ENCODE measurements around the gene GPR155. TPM values are rescaled to one million over a fixed set of nuclear protein-coding genes. Genes with fewer than 3 reads are reported as not detected.

Gene GPR155
- total and polyA plus RNA-seq, 7 experiments from 2014 or later: 5.2 to 25.0 (median 16.4) TPM

DNA sequence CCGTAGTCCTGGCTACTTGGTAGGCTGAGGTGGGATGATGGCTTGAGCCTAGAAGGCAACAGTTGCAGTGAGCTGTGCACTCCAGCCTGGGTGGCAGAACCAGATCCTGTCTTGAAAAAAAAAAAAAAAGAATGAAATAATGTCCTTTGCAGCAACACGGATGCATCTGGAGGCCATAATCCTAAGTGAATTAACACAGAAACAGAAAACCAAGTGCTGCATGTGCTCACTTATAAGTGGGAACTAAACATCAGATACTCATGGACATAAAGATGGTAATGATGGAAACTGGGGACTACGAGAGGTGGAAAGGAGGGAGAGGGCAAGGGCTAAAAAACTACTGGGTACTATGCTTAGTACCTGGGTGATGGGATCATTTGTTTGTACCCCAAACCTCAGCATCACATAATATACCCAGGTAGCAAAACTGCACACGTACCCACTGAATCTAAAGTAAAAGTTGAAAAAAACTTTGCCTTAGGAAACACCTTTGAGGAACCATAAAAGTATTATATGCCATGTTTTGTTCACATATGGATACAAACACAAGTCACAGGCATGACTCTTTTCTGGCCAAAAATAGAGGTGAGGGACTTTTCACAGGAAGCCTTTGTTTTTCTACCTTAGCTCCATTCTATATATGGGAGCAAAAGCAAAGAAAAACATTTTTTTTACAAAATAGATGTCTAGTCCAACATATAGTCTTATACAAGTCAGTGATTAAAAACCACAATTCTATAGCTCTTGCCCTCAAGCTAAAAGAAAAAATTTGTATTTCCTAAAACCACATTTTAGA lies 36.6 kb downstream of the GPR155 start:
- no peaks in the 10 kb centered on the region for H3K27me3 ChIP-seq (ENCODE audit: control insufficient read depth in 2 of 2, insufficient read depth in 2 of 2, low read length in 2 of 2)
- DNase-seq: peak in 4 of 9 donors; percentile 7 to 19 (median 10)
- H3K4me3 ChIP-seq (ENCODE audit: low read length): no peak overlapping the region
- no peak overlapping the region for H3K27ac ChIP-seq (ENCODE audit: low read depth, low read length)
- intact Hi-C loops (cut with micrococcal nuclease): no loop called here
- CTCF ChIA-PET: interaction anchor here (0.7 to 1.2 kb wide), 3 partner anchors 9 to 247 kb away, joined by 3 read pairs; no protein-coding TSS in a partner anchor
- Mint-ChIP-seq H3K4me3 (peak overlapping the region in 6 of 10 donors; percentile 5 to 70 (median 38)), H3K27me3 (no peaks in the 10 kb centered on the region), H3K27ac (peak overlapping the region; percentile 19 to 87 (median 54)), H3K9me3 (peaks cover 0 to 3% (median 0%) of the 10 kb centered on the region in 11 donors), H3K36me3 (peaks cover 9 to 42% (median 34%) of the 10 kb centered on the region in 5 donors), H3K4me1 (peaks cover 5 to 27% (median 13%) of the 10 kb centered on the region in 7 donors)
- ATAC-seq: peak; percentile 60
- POLR2A ChIA-PET: interaction anchor here (0.6 to 1.0 kb wide), 2 partner anchors 54 to 328 kb away, joined by 3 to 4 read pairs; partner anchors contain the start of gene SCRN3
- peaks cover 0 to 5% of the 10 kb centered on the region in 2 donors for H3K4me1 ChIP-seq (ENCODE audit: control insufficient read depth in 2 of 2, insufficient read depth in 2 of 2, low read length in 2 of 2)
- peaks cover 0 to 34% (median 4%) of the 10 kb centered on the region in 3 experiments for H3K36me3 ChIP-seq (ENCODE audit: control insufficient read depth in 2 of 3, insufficient read depth in 3 of 3, low read length in 3 of 3)
- no peaks in the 10 kb centered on the region for H3K9me3 ChIP-seq (ENCODE audit: control insufficient read depth in 2 of 3, low read length in 3 of 3)

DNA sequence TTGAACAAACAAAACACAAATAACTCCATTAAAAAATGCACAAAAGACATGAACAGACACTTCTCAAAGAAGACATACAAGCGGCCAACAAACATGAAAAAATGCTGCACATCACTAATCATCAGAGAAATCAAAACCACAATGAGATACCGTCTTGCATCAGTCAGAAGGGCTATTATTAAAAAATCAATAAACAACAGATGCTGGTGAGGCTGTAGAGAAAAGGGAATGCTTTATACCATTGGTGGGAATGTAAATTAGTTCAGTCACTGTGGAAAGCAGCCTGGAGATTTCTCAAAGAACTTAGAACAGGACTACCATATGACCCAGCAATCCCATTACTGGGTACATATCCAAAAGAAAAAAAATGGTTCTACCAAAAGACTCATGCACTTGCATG lies 37.8 kb downstream of the GPR155 start:
- POLR2A ChIA-PET: no interaction called here
- intact Hi-C loops (cut with micrococcal nuclease): no loop called here
- H3K4me3 Mint-ChIP-seq: peak overlapping the region in 1 of 10 donors; percentile 15

GRCh38 chr2:174446531-174446930 lies 40.3 kb downstream of the GPR155 start:
- no peaks in the 10 kb centered on the region for H3K27me3 ChIP-seq (ENCODE audit: control insufficient read depth in 2 of 2, insufficient read depth in 2 of 2, low read length in 2 of 2)
- Mint-ChIP-seq H3K4me1 (peaks cover 5 to 23% (median 13%) of the 10 kb centered on the region in 7 donors), H3K9me3 (peaks cover 0 to 3% (median 0%) of the 10 kb centered on the region in 11 donors), H3K36me3 (peaks cover 8 to 41% (median 30%) of the 10 kb centered on the region in 5 donors), H3K4me3 (no peak overlapping the region), H3K27me3 (no peaks in the 10 kb centered on the region), H3K27ac (no peak overlapping the region)
- no peak for DNase-seq
- ATAC-seq: no peak
- H3K4me1 ChIP-seq (ENCODE audit: control insufficient read depth in 2 of 2, insufficient read depth in 2 of 2, low read length in 2 of 2): peaks cover 0 to 5% of the 10 kb centered on the region in 2 donors
- H3K36me3 ChIP-seq (ENCODE audit: control insufficient read depth in 2 of 3, insufficient read depth in 3 of 3, low read length in 3 of 3): peaks cover 0 to 43% (median 22%) of the 10 kb centered on the region in 3 experiments
- H3K9me3 ChIP-seq (ENCODE audit: control insufficient read depth in 2 of 3, low read length in 3 of 3): no peaks in the 10 kb centered on the region
- CTCF ChIA-PET: interaction anchor here (0.9 kb wide), 1 partner anchor 17 kb away, joined by 4 read pairs; no protein-coding TSS in a partner anchor
- no peak overlapping the region for H3K4me3 ChIP-seq (ENCODE audit: low read length)
- no peak overlapping the region for H3K27ac ChIP-seq (ENCODE audit: low read depth, low read length)
- intact Hi-C loops (cut with micrococcal nuclease): no loop called here
- POLR2A ChIA-PET: no interaction called here

More for the DNA sequence above, 37.8 kb downstream of the GPR155 start:
- no peak for ATAC-seq
- CTCF ChIA-PET: no interaction called here
- peaks cover 0 to 3% (median 0%) of the 10 kb centered on the region in 11 donors for H3K9me3 Mint-ChIP-seq
- peak overlapping the region in 3 of 9 donors; percentile 31 to 65 (median 61) for H3K27ac Mint-ChIP-seq
- H3K36me3 Mint-ChIP-seq: peaks cover 8 to 44% (median 35%) of the 10 kb centered on the region in 5 donors
- H3K27me3 Mint-ChIP-seq: no peaks in the 10 kb centered on the region
- peaks cover 5 to 27% (median 13%) of the 10 kb centered on the region in 7 donors for H3K4me1 Mint-ChIP-seq
- Histone ChIP-seq H3K36me3 (ENCODE audit: control insufficient read depth in 2 of 3, insufficient read depth in 3 of 3, low read length in 3 of 3) (peaks cover 0 to 35% (median 8%) of the 10 kb centered on the region in 3 experiments), H3K9me3 (ENCODE audit: control insufficient read depth in 2 of 3, low read length in 3 of 3) (no peaks in the 10 kb centered on the region), H3K27me3 (ENCODE audit: control insufficient read depth in 2 of 2, insufficient read depth in 2 of 2, low read length in 2 of 2) (no peaks in the 10 kb centered on the region), H3K27ac (ENCODE audit: low read depth, low read length) (no peak overlapping the region), H3K4me3 (ENCODE audit: low read length) (no peak overlapping the region), H3K4me1 (ENCODE audit: control insufficient read depth in 2 of 2, insufficient read depth in 2 of 2, low read length in 2 of 2) (peaks cover 0 to 5% of the 10 kb centered on the region in 2 donors)
- no peak for DNase-seq

GRCh38 chr2:174445248-174445647 lies 41.6 kb downstream of the GPR155 start:
- Mint-ChIP-seq H3K4me1 (peaks cover 3 to 14% (median 6%) of the 10 kb centered on the region in 7 donors), H3K9me3 (peaks cover 0 to 3% (median 0%) of the 10 kb centered on the region in 11 donors), H3K27me3 (no peaks in the 10 kb centered on the region), H3K36me3 (peaks cover 8 to 45% (median 29%) of the 10 kb centered on the region in 5 donors), H3K27ac (peak overlapping the region in 1 of 9 donors; percentile 62), H3K4me3 (no peak overlapping the region)
- Histone ChIP-seq H3K9me3 (ENCODE audit: control insufficient read depth in 2 of 3, low read length in 3 of 3) (no peaks in the 10 kb centered on the region), H3K27ac (ENCODE audit: low read depth, low read length) (no peak overlapping the region), H3K36me3 (ENCODE audit: control insufficient read depth in 2 of 3, insufficient read depth in 3 of 3, low read length in 3 of 3) (peaks cover 0 to 44% (median 27%) of the 10 kb centered on the region in 3 experiments), H3K4me3 (ENCODE audit: low read length) (no peak overlapping the region), H3K27me3 (ENCODE audit: control insufficient read depth in 2 of 2, insufficient read depth in 2 of 2, low read length in 2 of 2) (no peaks in the 10 kb centered on the region), H3K4me1 (ENCODE audit: control insufficient read depth in 2 of 2, insufficient read depth in 2 of 2, low read length in 2 of 2) (peaks cover 0 to 4% of the 10 kb centered on the region in 2 donors)
- CTCF ChIA-PET: no interaction called here
- POLR2A ChIA-PET: no interaction called here
- DNase-seq (no peak), ATAC-seq (no peak)
- intact Hi-C loops (cut with micrococcal nuclease): no loop called here

DNA sequence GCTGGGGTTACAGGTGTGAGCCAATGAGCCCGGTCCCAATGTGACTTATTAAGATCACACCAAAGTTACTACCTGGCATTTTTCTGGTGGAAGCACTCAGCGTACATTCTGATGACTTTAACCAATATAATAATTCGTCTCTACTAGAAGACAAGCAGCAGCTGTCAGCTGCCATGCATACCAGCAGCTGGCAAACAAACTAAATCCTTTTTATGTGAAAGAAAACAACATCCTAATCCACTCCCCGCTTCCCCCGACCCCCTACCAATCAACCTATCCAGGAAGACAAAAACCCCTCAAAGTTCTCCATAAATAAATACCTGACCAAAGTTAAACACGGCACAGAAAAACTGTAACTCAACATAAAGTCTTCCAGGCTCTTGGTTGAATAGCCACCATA lies 42.1 kb downstream of the GPR155 start:
- Mint-ChIP-seq H3K36me3 (peaks cover 12 to 45% (median 26%) of the 10 kb centered on the region in 5 donors), H3K4me1 (peaks cover 0 to 10% (median 2%) of the 10 kb centered on the region in 7 donors), H3K27me3 (no peaks in the 10 kb centered on the region), H3K4me3 (no peak overlapping the region), H3K27ac (peak overlapping the region in 1 of 9 donors; percentile 62), H3K9me3 (peaks cover 0 to 3% (median 0%) of the 10 kb centered on the region in 11 donors)
- no peak for DNase-seq
- Histone ChIP-seq H3K9me3 (ENCODE audit: control insufficient read depth in 2 of 3, low read length in 3 of 3) (no peaks in the 10 kb centered on the region), H3K4me3 (ENCODE audit: low read length) (no peak overlapping the region), H3K27me3 (ENCODE audit: control insufficient read depth in 2 of 2, insufficient read depth in 2 of 2, low read length in 2 of 2) (no peaks in the 10 kb centered on the region), H3K4me1 (ENCODE audit: control insufficient read depth in 2 of 2, insufficient read depth in 2 of 2, low read length in 2 of 2) (no peaks in the 10 kb centered on the region), H3K36me3 (ENCODE audit: control insufficient read depth in 2 of 3, insufficient read depth in 3 of 3, low read length in 3 of 3) (peaks cover 0 to 48% (median 30%) of the 10 kb centered on the region in 3 experiments), H3K27ac (ENCODE audit: low read depth, low read length) (no peak overlapping the region)
- intact Hi-C loops (cut with micrococcal nuclease): no loop called here
- no peak for ATAC-seq
- POLR2A ChIA-PET: no interaction called here
- CTCF ChIA-PET: no interaction called here

DNA sequence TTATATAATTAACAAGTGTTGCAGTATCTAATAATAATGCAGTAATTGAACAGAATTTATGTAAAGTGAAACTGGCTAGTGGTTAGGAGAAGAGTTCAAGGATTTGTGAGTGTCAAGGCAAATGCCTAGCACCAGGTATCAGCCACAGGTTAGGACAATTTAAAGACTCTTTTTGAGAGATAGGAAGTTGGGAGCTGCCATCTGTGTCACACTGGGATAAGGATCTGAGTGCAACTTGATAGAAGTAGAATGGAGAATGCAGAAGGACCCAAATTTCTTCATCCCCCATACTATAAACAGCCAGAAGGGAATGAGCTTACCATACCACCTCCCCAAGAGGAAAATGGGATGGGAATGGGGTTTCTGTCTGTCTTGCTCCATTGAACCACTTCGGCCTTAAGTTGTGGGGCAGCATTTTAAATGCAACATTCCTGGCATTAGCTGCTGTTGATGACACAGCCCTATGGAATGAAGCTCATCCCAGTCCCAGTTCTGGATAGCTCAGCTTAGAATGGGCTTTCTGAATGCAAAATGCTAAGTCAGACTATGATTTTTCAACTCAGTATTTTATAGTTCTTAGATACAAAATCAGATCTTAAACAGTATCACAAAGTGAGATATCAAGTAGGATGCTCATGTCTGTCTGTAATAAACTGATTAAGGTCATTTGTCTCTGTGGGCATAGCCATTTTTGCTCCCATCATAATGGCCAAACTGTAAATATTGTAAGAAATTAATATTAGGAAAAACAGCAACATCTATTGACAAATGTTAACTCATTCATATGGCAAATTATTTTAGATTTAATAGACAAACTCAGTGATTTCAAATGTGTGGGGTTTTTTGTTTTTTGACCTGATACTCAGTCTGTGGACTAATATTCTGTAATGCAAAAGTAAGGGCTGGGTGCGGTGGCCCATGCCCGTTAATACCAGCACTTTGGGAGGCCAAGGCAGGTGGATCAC lies 44.0 kb downstream of the GPR155 start:
- peak overlapping the region in 1 of 9 donors; percentile 33 for H3K27ac Mint-ChIP-seq
- CTCF ChIA-PET: no interaction called here

More for the DNA sequence above, 44.0 kb downstream of the GPR155 start:
- Histone ChIP-seq H3K4me1 (ENCODE audit: control insufficient read depth in 2 of 2, insufficient read depth in 2 of 2, low read length in 2 of 2) (no peaks in the 10 kb centered on the region), H3K4me3 (ENCODE audit: low read length) (no peak overlapping the region), H3K9me3 (ENCODE audit: control insufficient read depth in 2 of 3, low read length in 3 of 3) (no peaks in the 10 kb centered on the region), H3K36me3 (ENCODE audit: control insufficient read depth in 2 of 3, insufficient read depth in 3 of 3, low read length in 3 of 3) (peaks cover 0 to 49% (median 30%) of the 10 kb centered on the region in 3 experiments), H3K27ac (ENCODE audit: low read depth, low read length) (no peak overlapping the region), H3K27me3 (ENCODE audit: control insufficient read depth in 2 of 2, insufficient read depth in 2 of 2, low read length in 2 of 2) (no peaks in the 10 kb centered on the region)
- no peaks in the 10 kb centered on the region for H3K27me3 Mint-ChIP-seq
- no peaks in the 10 kb centered on the region for H3K4me1 Mint-ChIP-seq
- no peak overlapping the region for H3K4me3 Mint-ChIP-seq
- no peak for ATAC-seq
- POLR2A ChIA-PET: interaction anchor here (0.7 kb wide), 1 partner anchor 66 kb away, joined by 4 read pairs; no protein-coding TSS in a partner anchor
- no peak for DNase-seq
- peaks cover 4 to 34% (median 20%) of the 10 kb centered on the region in 5 donors for H3K36me3 Mint-ChIP-seq
- no peaks in the 10 kb centered on the region for H3K9me3 Mint-ChIP-seq
- intact Hi-C loops (cut with micrococcal nuclease): no loop called here

All from naive thymus-derived CD4-positive, alpha-beta T cell (primary cell).